Cerebellar cortex (tissue), 1 donor: ENCODE results near the gene YJU2.

Experiments
- DNase-seq: peaks from one replicate; pipeline ENCODE4 v3.0.0-alpha.2; 2015; ENCODE audit warnings: low spot score

Gene YJU2

GRCh38 chr19:4298810-4299550 is 52.1 kb downstream of the YJU2 start:
- DNase-seq: no peak

GRCh38 chr19:4300589-4300988 is 53.7 kb downstream of the YJU2 start:
- DNase-seq: no peak

GRCh38 chr19:4301590-4302242 is 54.8 kb downstream of the YJU2 start:
- DNase-seq: no peak

GRCh38 chr19:4302243-4302640 is 55.4 kb downstream of the YJU2 start, which contains the start of gene TMIGD2:
TMIGD2 (minus strand) TSS chr19:4302389; CDS start chr19:4302385, 4 bp downstream.
- DNase-seq: no peak

GRCh38 chr19:4303819-4304537 is 57.1 kb downstream of the YJU2 start:
- DNase-seq: no peak

- DNase-seq: peak; percentile 56
Measured at GRCh38 chr19:4304538-4305256, 57.8 kb downstream of the YJU2 start, which contains the start of gene FSD1. FSD1 (plus strand) TSS chr19:4304598; CDS start chr19:4304747, 149 bp downstream.

GRCh38 chr19:4305257-4305612 is 58.4 kb downstream of the YJU2 start:
- no peak for DNase-seq

- no peak for DNase-seq
Measured at GRCh38 chr19:4305659-4306058, 58.8 kb downstream of the YJU2 start.

GRCh38 chr19:4310247-4311121 is 63.6 kb downstream of the YJU2 start:
- peak; percentile 16 for DNase-seq

GRCh38 chr19:4313847-4314490 is 67.1 kb downstream of the YJU2 start:
- DNase-seq: no peak

GRCh38 chr19:4316956-4317355 is 70.1 kb downstream of the YJU2 start:
- DNase-seq: no peak

- DNase-seq: no peak
Measured at GRCh38 chr19:4318460-4318859, 71.6 kb downstream of the YJU2 start.
